GM12878 (cell line): Measurements from ENCODE around the gene NGRN. TPM values are rescaled to one million over a fixed set of nuclear protein-coding genes. Genes with fewer than 3 reads are reported as not detected.

Experiments used
- ATAC-seq: fragments of 200-7000 bp; cut with Tn5 transposase; 3 replicates; pipeline ENCODE4 v1.9.1; 2020; ENCODE audit warnings: mild to moderate bottlenecking, moderate library complexity
- BruUV-seq: library from RNA; stranded (reverse); fragments of 400-500 nt; replicated peaks from 2 replicates; lab custom pipeline; 2021; lab: Mats Ljungman, UMichigan
- CTCF ChIA-PET: fragments of 300-600 bp; sonication (Branson Sonifier 250); formaldehyde crosslinking; extraction: SDS; loops from one replicate; lab custom pipeline; 2021; ENCODE audit warnings: inconsistent platforms; lab: Yijun Ruan, JAX
- POLR2A ChIA-PET: fragments of 350-600 bp; formaldehyde crosslinking; extraction: SDS; loops from one replicate; lab custom pipeline; 2021; ENCODE audit warnings: inconsistent platforms; lab: Charles Lee
- RAD21 ChIA-PET: fragments of 300-600 bp; sonication (Branson Sonifier 250); formaldehyde crosslinking; loops from one replicate; lab custom pipeline; 2023; ENCODE audit warnings: antibody characterized with exemption; ENCODE audit not compliant: unreplicated experiment; lab: Charles Lee
- SMC1A ChIA-PET: fragments of 300-600 bp; sonication (Branson Sonifier 250); formaldehyde crosslinking; loops from one replicate; lab custom pipeline; 2023; ENCODE audit not compliant: unreplicated experiment, uncharacterized antibody; lab: Charles Lee
- DNase-seq: peaks from one replicate; pipeline ENCODE4 v3.0.0-alpha.2; 2011; ENCODE audit warnings: low read depth, low spot score
- FAIRE-seq: peaks from 3 replicates; lab custom pipeline; 2011; peaks lifted over from hg19 to GRCh38; lab: Jason Lieb, UNC
- H2AFZ ChIP-seq: 2 replicates; pipeline ENCODE4 v1.6.0; 2011; ENCODE audit warnings: low read depth, low read length, control low read depth; ENCODE audit not compliant: control insufficient read depth
- H3K27ac ChIP-seq: 2 replicates; pipeline ENCODE4 v1.5.1; 2011; ENCODE audit warnings: control low read depth; ENCODE audit not compliant: control insufficient read depth, insufficient read depth
- H3K27me3 ChIP-seq, 2 experiments: replicated peaks in 1 of 2; 2 replicates each; pipeline versions ENCODE4 v1.6.0 to v1.6.1; 2011; ENCODE audit warnings: low read length in 1 of 2; ENCODE audit not compliant: control insufficient read depth in 2 of 2, insufficient read depth in 2 of 2
- H3K36me3 ChIP-seq, 2 experiments: 2 replicates each; pipeline ENCODE4 v1.5.1; 2011; ENCODE audit warnings: low read length in 1 of 2; ENCODE audit not compliant: control insufficient read depth in 2 of 2, insufficient read depth in 2 of 2
- H3K4me1 ChIP-seq: 2 replicates; pipeline ENCODE4 v1.6.1; 2011; ENCODE audit warnings: mild to moderate bottlenecking, low read length, moderate library complexity, mixed read lengths; ENCODE audit not compliant: control insufficient read depth, insufficient read depth
- H3K4me2 ChIP-seq: 2 replicates; pipeline ENCODE4 v1.6.0; 2011; ENCODE audit warnings: control low read depth; ENCODE audit not compliant: control insufficient read depth, insufficient read depth
- H3K4me3 ChIP-seq: fragments of 200-600 bp; sonication (generic); 2 replicates; pipeline ENCODE4 v1.5.1; 2016
- H3K79me2 ChIP-seq: 2 replicates; pipeline ENCODE4 v1.6.0; 2011; ENCODE audit warnings: low read length; ENCODE audit not compliant: control insufficient read depth, insufficient read depth
- H3K9ac ChIP-seq: 2 replicates; pipeline ENCODE4 v1.8.0; 2011; ENCODE audit warnings: low read length, control low read depth, mixed read lengths; ENCODE audit not compliant: control insufficient read depth, insufficient read depth
- H3K9me3 ChIP-seq: replicated peaks from 3 replicates; pipeline ENCODE4 v1.5.1; 2011; ENCODE audit warnings: mild to moderate bottlenecking, low read length; ENCODE audit not compliant: control insufficient read depth, insufficient read depth
- H4K20me1 ChIP-seq: 2 replicates; pipeline ENCODE4 v1.6.0; 2011; ENCODE audit not compliant: control insufficient read depth, insufficient read depth
- BCL11A ChIP-seq: IDR thresholded peaks from 2 replicates; pipeline ENCODE4 v1.6.1; 2011; ENCODE audit warnings: low read depth, low read length
- CHD2 ChIP-seq: IDR thresholded peaks from 2 replicates; pipeline ENCODE4 v1.6.1; 2011; ENCODE audit warnings: low read depth, low read length, improper control_type of control experiment, borderline replicate concordance
- ELK1 ChIP-seq: IDR thresholded peaks from 2 replicates; pipeline ENCODE4 v1.6.1; 2012; ENCODE audit warnings: low read depth, low read length, improper control_type of control experiment
- IRF3 ChIP-seq: fragments of 450-650 bp; IDR thresholded peaks from 2 replicates; pipeline ENCODE4 v1.6.1; 2014; ENCODE audit warnings: mild to moderate bottlenecking
- IRF5 ChIP-seq: fragments of 450-650 bp; IDR thresholded peaks from 2 replicates; pipeline ENCODE4 v1.6.1; 2017; ENCODE audit warnings: borderline replicate concordance
- LARP7 ChIP-seq: fragments of 450-650 bp; IDR thresholded peaks from 2 replicates; pipeline ENCODE4 v1.6.1; 2017; ENCODE audit warnings: mild to moderate bottlenecking
- NR2C1 ChIP-seq: fragments of 450-650 bp; IDR thresholded peaks from 2 replicates; pipeline ENCODE4 v1.6.1; 2017; ENCODE audit warnings: antibody characterized with exemption, mild to moderate bottlenecking, moderate library complexity
- NR2F1 ChIP-seq: fragments of 450-650 bp; conservative IDR thresholded peaks from 2 replicates; pipeline ENCODE4 v1.6.1; 2017; ENCODE audit warnings: mild to moderate bottlenecking
- RAD21 ChIP-seq: IDR thresholded peaks from 2 replicates; pipeline ENCODE4 v1.6.1; 2011; ENCODE audit warnings: mild to moderate bottlenecking, low read depth, low read length, moderate library complexity; ENCODE audit not compliant: insufficient read depth
- SIX5 ChIP-seq: IDR thresholded peaks from 2 replicates; pipeline ENCODE4 v1.6.1; 2011; ENCODE audit warnings: mild to moderate bottlenecking, low read depth, low read length, moderate library complexity; ENCODE audit not compliant: severe bottlenecking
- SKIL ChIP-seq: fragments of 450-650 bp; IDR thresholded peaks from 2 replicates; pipeline ENCODE4 v1.6.1; 2017; ENCODE audit warnings: mild to moderate bottlenecking, low read depth, inconsistent platforms; ENCODE audit not compliant: poor library complexity, severe bottlenecking
- STAT1 ChIP-seq: fragments of 450-650 bp; conservative IDR thresholded peaks from 2 replicates; pipeline ENCODE4 v1.6.1; 2014; ENCODE audit warnings: antibody characterized with exemption, mild to moderate bottlenecking
- ZNF592 ChIP-seq: fragments of 450-650 bp; IDR thresholded peaks from 2 replicates; pipeline ENCODE4 v1.6.1; 2017; ENCODE audit warnings: mild to moderate bottlenecking, moderate library complexity
- WGBS: methylation state at CpG from one replicate; pipeline ENCODE4 v1.1.6; 2016; ENCODE audit warnings: low lambda C conversion rate; ENCODE audit not compliant: insufficient replicate concordance, insufficient coverage; ENCODE audit errors: missing lambda C conversion rate; 5-methylcytosine and 5-hydroxymethylcytosine counted together
- in situ Hi-C: fragments of 300-500 bp; cut with MboI; formaldehyde crosslinking; loops from 9 replicates; pipeline ENCODE4 v1.14.3; 2018; ENCODE audit warnings: mixed read lengths
- intact Hi-C: fragments of 100-400 bp; cut with micrococcal nuclease; formaldehyde crosslinking; loops from one replicate; pipeline ENCODE4 v1.14.2; 2022; ENCODE audit not compliant: unreplicated experiment
- polyA plus RNA-seq, 11 experiments: library from polyadenylated mRNA; depleted of rRNA in 4 of 11; unstranded in 6 of 11; stranded (reverse) in 5 of 11; fragments of >200 nt; fragmentation: Nextera tagmentation in 4 of 11; fragmentation: Illumina TruSeq in 1 of 11; extraction: Ambion mirVana in 4 of 11; extraction: Trizol in 1 of 11; gene quantifications; 1 replicate in 1 of 11; 2 replicates in 10 of 11; pipeline versions ENCODE4 v1.2.1 to v1.2.3, GENCODE V29; 2011 to 2016; ENCODE audit warnings: inconsistent platforms in 2 of 11, missing spikeins in 2 of 11, low read depth in 1 of 11
- total RNA-seq, 4 experiments: library from RNA; depleted of rRNA in 3 of 4; stranded (reverse); fragments of >200 nt in 3 of 4; fragmentation: Illumina TruSeq in 1 of 4; extraction: Trizol in 1 of 4; gene quantifications; 2 replicates each; pipeline versions ENCODE4 v1.2.1 to v1.2.3, GENCODE V29; 2013 to 2021

The NGRN gene
- total and polyA plus RNA-seq, 10 of the 15 experiments (the other 5 are each of a cell fraction or from before 2014, with no cell fraction given): 5.8 to 31.3 (median 23.2) TPM

- Histone ChIP-seq H3K27me3 (no peaks in the 10 kb centered on the region), H3K79me2 (no peaks in the 10 kb centered on the region), H3K9ac (no peak overlapping the region), H3K36me3 (no peaks in the 10 kb centered on the region), H3K4me2 (no peak overlapping the region), H3K4me1 (peaks cover 20% of the 10 kb centered on the region), H2AFZ (no peak overlapping the region), H3K27ac (no peak overlapping the region), H3K9me3 (no peaks in the 10 kb centered on the region), H3K4me3 (no peak overlapping the region), H4K20me1 (no peaks in the 10 kb centered on the region)
- no TSS peak for BruUV-seq
- SMC1A ChIA-PET: interaction anchor here (0.5 to 9.2 kb wide), 9 partner anchors 12 to 175 kb away, joined by 3 to 90 read pairs (median 4); no protein-coding TSS in a partner anchor
- CTCF ChIA-PET: interaction anchor here (0.8 to 9.6 kb wide), 9 partner anchors 11 to 623 kb away, joined by 3 to 142 read pairs (median 11); no protein-coding TSS in a partner anchor
- RAD21 ChIA-PET: interaction anchor here (1.2 to 2.1 kb wide), 8 partner anchors 12 to 296 kb away, joined by 3 to 23 read pairs (median 4); no protein-coding TSS in a partner anchor
- POLR2A ChIA-PET: interaction anchor here (0.6 to 1.4 kb wide), 3 partner anchors 12 to 74 kb away, joined by 3 to 7 read pairs (median 3); partner anchors contain the start of genes CIB1 and GDPGP1
- intact Hi-C loops (no loop called here), in situ Hi-C loops (no loop called here)
- TF ChIP-seq BCL11A (no peak), SIX5 (no peak), SKIL (no peak), LARP7 (no peak), CHD2 (no peak), RAD21 (no peak), NR2C1 (no peak), ZNF592 (no peak), IRF3 (no peak), STAT1 (no peak), ELK1 (no peak), IRF5 (no peak), NR2F1 (no peak)
- WGBS: 62% methylated on average over 2 of the region's 2 CpGs
- FAIRE-seq (no peak), DNase-seq (no peak), ATAC-seq (no peak)
Measured at GRCh38 chr15:90307661-90308060, 42.2 kb downstream of the NGRN start.
